HG03025 (cell line): ENCODE data around the gene PCMTD2.
"Not testable (repeated sequence)": the region's sequence is repeated elsewhere in the genome, so short reads cannot be mapped to it uniquely, and the experiment has no call there.

Experiments used
- ATAC-seq: cut with Tn5 transposase; IDR thresholded peaks from one replicate; pipeline ENCODE4 v1.9.1; 2021; ENCODE audit warnings: mild to moderate bottlenecking, moderate library complexity; ENCODE audit not compliant: unreplicated experiment, low FRiP score

PCMTD2 gene

GRCh38 chr20:64223526-64224067, 32.0 kb upstream of the PCMTD2 start:
- ATAC-seq = no peak

GRCh38 chr20:64224351-64225170, 31.0 kb upstream of the PCMTD2 start:
- no peak for ATAC-seq

- ATAC-seq = no peak
These were observed 30.4 kb upstream of the PCMTD2 start for GRCh38 chr20:64225171-64225595.

- ATAC-seq = no peak
These were observed 29.5 kb upstream of the PCMTD2 start for GRCh38 chr20:64225828-64226598.

GRCh38 chr20:64226686-64227580, 28.6 kb upstream of the PCMTD2 start:
- ATAC-seq = no peak

GRCh38 chr20:64228086-64228653, 27.4 kb upstream of the PCMTD2 start:
- no peak for ATAC-seq

- ATAC-seq = no peak
These were observed 26.6 kb upstream of the PCMTD2 start for GRCh38 chr20:64228751-64229506.

DNA sequence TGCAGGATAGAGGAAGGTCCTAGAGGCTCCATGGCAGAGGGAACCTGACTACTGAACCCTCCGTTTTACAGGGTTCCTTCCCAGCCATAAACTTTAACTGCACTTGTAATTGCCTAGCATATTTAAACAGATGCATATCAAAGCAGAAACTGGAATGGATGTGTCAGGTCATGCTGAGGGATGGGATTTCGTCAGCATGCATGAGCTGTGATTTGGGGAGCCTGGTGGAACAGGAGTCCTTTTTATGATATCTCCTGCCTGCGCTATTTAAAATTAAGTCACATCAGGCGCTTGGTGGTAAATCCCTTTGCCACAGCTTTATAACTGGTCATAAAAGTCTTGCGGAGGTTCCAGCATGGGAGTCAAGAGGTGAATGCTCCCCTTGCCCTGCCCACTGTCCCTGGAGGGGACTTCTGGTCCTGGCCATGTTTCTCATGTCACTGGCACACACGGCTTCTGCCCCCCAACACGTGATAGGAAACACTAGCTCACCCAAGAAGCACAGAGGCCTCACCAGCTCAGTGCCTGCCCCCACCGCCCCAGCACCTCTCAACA, 26.0 kb upstream of the PCMTD2 start:
- no peak for ATAC-seq

DNA sequence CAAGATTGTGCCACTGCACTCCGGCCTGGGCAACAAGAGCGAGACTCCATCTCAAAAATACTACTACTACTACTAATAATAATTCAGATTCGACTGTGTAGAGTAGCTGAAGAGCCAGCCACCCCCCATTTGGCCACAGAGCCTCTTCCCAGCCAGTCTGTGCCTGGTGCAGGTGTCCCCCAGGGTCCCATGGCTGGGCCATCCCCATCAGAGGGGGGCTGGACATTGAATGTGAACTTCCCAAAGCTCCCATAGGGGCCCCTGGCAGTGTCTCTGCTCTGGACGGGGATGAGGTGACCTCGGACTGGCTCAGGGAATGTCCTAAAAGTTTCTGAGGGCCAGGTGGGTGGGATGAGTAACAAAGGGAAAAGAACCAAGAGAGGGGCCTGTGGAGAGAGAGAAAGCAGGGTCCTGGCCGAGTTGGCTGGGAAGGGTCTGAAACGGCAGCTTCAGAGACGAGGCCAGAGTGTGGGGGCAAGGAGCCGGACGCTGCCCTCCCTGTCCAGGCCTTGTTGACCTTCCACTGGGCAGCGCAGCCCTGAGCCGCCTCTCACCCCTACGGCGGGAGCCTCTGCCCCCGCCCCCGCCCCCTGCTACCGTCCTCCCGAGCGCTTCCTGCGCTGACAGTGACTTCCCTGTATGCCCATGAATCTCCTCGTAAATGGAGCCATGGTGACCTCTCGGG, 24.9 kb upstream of the PCMTD2 start:
- no peak for ATAC-seq

GRCh38 chr20:64231621-64232550, 23.7 kb upstream of the PCMTD2 start:
- ATAC-seq = no peak

DNA sequence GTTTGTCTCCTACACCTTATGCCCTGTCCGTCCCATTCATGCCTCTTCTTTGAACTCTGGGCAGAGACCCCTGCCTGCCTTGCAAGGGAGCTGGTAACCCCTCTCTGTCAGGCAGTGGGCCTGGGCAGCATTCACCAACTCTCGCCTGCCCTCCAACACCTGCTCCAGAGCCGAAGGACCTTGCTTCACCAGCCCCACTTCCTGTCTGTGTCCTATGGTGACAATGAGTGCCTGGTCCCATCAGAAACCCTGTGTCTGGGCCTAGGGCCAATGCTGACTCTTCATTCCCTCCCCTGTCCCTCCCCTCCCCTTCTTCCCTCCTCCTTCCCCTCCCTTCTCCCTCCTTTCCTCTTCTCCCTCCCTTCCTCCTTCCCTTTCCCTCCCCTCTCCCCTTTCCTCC, 22.8 kb upstream of the PCMTD2 start:
- ATAC-seq = no peak

- ATAC-seq = no peak
These were observed 21.8 kb upstream of the PCMTD2 start for GRCh38 chr20:64233725-64234124.

DNA sequence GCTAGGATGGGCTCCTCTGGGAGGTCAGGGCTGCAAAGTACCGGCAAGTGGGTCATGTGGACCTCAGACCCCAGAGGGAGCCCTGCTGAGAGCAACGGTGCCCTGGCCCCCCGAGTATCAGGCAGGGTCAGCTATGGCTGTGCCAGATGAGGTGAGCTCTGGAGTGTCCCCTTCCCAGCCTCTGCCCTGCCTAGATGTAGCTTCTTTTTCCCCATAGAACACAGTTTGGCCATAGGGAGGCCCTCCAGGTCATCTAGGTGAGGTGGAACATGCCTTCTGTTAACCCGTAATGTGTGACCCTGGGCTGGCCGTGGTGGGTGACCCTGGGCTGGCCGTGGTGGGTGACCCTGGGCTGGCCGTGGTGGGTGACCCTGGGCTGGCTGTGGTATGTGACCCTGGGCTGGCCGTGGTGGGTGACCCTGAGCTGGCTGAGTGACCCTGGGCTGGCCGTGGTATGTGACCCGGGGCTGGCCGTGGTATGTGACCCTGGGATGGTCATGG, 21.2 kb upstream of the PCMTD2 start:
- no peak for ATAC-seq

- not testable (repeated sequence) for ATAC-seq
These were observed 20.5 kb upstream of the PCMTD2 start for GRCh38 chr20:64234921-64235565.

DNA sequence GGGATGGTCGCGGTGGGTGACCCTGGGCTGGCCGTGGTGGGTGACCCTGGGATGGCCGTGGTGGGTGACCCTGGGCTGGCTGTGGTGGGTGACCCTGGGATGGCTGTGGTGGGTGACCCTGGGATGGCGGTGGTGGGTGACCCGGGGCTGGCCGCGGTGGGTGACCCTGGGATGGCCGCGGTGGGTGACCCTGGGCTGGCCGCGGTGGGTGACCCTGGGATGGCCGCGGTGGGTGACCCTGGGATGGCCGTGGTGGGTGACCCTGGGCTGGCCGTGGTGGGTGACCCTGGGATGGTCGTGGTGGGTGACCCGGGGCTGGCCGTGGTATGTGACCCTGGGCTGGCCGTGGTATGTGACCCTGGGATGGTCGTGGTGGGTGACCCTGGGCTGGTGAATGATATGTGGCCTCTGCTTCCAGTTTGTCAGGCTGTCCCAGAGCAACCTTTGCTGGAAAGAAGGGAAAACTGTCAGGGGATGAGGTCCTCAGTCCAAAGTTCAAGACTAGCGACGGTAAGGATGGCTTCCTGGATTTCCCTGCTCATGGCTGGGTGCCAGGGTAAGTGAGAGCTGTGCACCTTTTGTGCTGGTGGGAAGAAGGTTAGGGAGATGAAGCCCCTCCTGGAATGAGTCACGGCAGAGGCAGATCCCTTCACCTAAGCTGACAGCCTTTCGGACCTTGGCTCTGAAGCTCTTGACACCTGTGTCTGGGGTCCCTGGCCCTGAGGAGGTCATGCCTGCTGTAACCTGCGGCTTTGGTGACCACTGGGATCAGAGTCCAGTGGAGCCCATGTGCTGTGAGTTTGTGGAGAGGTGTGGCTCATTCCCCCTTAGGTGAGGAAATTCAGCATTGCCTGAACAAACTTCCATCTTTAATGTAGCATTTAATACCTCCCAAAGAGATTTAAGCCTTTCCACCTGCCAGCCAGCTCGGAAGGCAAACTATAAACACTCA, 19.1 kb upstream of the PCMTD2 start:
- ATAC-seq = no peak

DNA sequence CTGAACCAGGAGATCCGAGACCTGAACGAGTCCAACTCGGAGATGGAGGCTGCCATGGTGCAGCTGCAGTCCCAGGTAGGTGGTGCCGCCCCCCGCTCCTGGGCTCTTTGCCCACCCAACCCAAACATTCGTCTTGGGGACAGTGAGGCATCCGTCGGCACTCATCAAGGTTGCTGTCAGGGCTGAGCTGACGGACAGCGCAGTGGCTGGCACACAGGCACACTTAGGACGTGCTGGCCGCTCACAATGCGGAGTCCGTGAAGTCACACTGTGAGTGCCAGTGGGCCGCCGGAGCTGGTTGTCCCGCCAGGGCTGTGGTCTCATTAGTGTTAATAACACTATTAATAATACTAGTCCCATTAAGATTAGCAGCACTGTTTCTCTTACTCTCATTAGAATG, 18.2 kb upstream of the PCMTD2 start:
- no peak for ATAC-seq
